IMR-90 (cell line): ENCODE results near the gene CA4. TPM values are rescaled to one million over a fixed set of nuclear protein-coding genes. Genes with fewer than 3 reads are reported as not detected.
"Not testable (repeated sequence)": the region's sequence is repeated elsewhere in the genome, so short reads cannot be mapped to it uniquely, and the experiment has no call there.

ENCODE experiments used
- ATAC-seq: fragments of 200-7000 bp; cut with Tn5 transposase; 2 replicates; pipeline ENCODE4 v1.9.1; 2020; ENCODE audit warnings: low read depth, mild to moderate bottlenecking, moderate library complexity
- BruUV-seq: library from RNA; stranded (reverse); fragments of 400-500 nt; replicated peaks from 2 replicates; lab custom pipeline; 2021; lab: Mats Ljungman, UMichigan
- CTCF ChIA-PET: fragments of 300-600 bp; formaldehyde crosslinking; extraction: SDS; loops from one replicate; lab custom pipeline; 2021; ENCODE audit warnings: antibody characterized with exemption; lab: Yijun Ruan, JAX
- POLR2A ChIA-PET: fragments of 300-600 bp; sonication (Branson Sonifier 250); formaldehyde crosslinking; loops from one replicate; lab custom pipeline; 2022; ENCODE audit warnings: antibody characterized with exemption; ENCODE audit not compliant: unreplicated experiment; lab: Charles Lee
- DNase-seq: peaks from one replicate; pipeline ENCODE4 v3.0.0; 2013
- H2AFZ ChIP-seq: replicated peaks from 2 replicates; pipeline ENCODE3; 2013; ENCODE audit warnings: low read length, mild to moderate bottlenecking; ENCODE audit not compliant: poor library complexity
- H2AK5ac ChIP-seq: 2 replicates; pipeline ENCODE4 v1.6.1; 2013; ENCODE audit warnings: low read depth, low read length, inconsistent platforms
- H2AK9ac ChIP-seq: replicated peaks from 2 replicates; pipeline ENCODE3; 2013; ENCODE audit warnings: mild to moderate bottlenecking, low read depth, low read length, moderate library complexity; ENCODE audit not compliant: poor library complexity
- H2BK120ac ChIP-seq: 2 replicates; pipeline ENCODE4 v1.6.1; 2013; ENCODE audit warnings: low read depth, low read length, inconsistent platforms
- H2BK15ac ChIP-seq: 3 replicates; pipeline ENCODE4 v1.6.1; 2013; ENCODE audit warnings: low read depth, low read length, inconsistent platforms
- H2BK20ac ChIP-seq: 2 replicates; pipeline ENCODE4 v1.6.1; 2013; ENCODE audit warnings: low read depth, mild to moderate bottlenecking, inconsistent platforms, low read length, moderate library complexity
- H2BK5ac ChIP-seq: 2 replicates; pipeline ENCODE4 v1.6.1; 2013; ENCODE audit warnings: mild to moderate bottlenecking, low read depth, low read length, inconsistent platforms; ENCODE audit not compliant: poor library complexity, severe bottlenecking
- H3K14ac ChIP-seq: replicated peaks from 2 replicates; pipeline ENCODE4 v1.6.1; 2013; ENCODE audit warnings: low read depth, low read length, inconsistent platforms
- H3K18ac ChIP-seq: 2 replicates; pipeline ENCODE4 v1.6.1; 2013; ENCODE audit warnings: low read depth, low read length, control low read depth
- H3K23ac ChIP-seq: 2 replicates; pipeline ENCODE4 v1.6.1; 2013; ENCODE audit warnings: low read depth, low read length, inconsistent platforms
- H3K27ac ChIP-seq: 2 replicates; pipeline ENCODE4 v1.5.1; 2013; ENCODE audit warnings: mild to moderate bottlenecking, control low read depth, low read length; ENCODE audit not compliant: insufficient read depth
- H3K27me3 ChIP-seq: 2 replicates; pipeline ENCODE4 v1.6.1; 2013; ENCODE audit warnings: low read length; ENCODE audit not compliant: control insufficient read depth, insufficient read depth
- H3K36me3 ChIP-seq: 2 replicates; pipeline ENCODE4 v1.6.1; 2013; ENCODE audit warnings: low read length, mixed read lengths; ENCODE audit not compliant: control insufficient read depth, insufficient read depth
- H3K4ac ChIP-seq: 2 replicates; pipeline ENCODE4 v1.6.1; 2013; ENCODE audit warnings: low read depth, low read length, inconsistent platforms
- H3K4me1 ChIP-seq: 2 replicates; pipeline ENCODE4 v1.6.1; 2013; ENCODE audit warnings: low read length, mixed read lengths; ENCODE audit not compliant: control insufficient read depth, insufficient read depth
- H3K4me2 ChIP-seq: 2 replicates; pipeline ENCODE4 v1.6.1; 2013; ENCODE audit warnings: low read depth, mild to moderate bottlenecking, control low read depth, low read length, moderate library complexity
- H3K4me3 ChIP-seq: 2 replicates; pipeline ENCODE4 v1.5.1; 2013; ENCODE audit warnings: low read depth, mild to moderate bottlenecking, control low read depth, low read length, moderate library complexity; ENCODE audit not compliant: insufficient read depth
- H3K56ac ChIP-seq: 2 replicates; pipeline ENCODE4 v1.6.1; 2013; ENCODE audit warnings: low read length, inconsistent platforms; ENCODE audit not compliant: insufficient read depth; ENCODE audit errors: extremely low read depth
- H3K79me1 ChIP-seq, 2 experiments: 2 replicates each; pipeline ENCODE4 v1.6.1; 2013; ENCODE audit warnings: low read length in 2 of 2, inconsistent platforms in 1 of 2, low read depth in 1 of 2
- H3K9ac ChIP-seq: 2 replicates; pipeline ENCODE4 v1.6.1; 2013; ENCODE audit warnings: low read depth, low read length, control low read depth
- H3K9me1 ChIP-seq: 2 replicates; pipeline ENCODE4 v1.6.1; 2013; ENCODE audit warnings: low read length, inconsistent platforms; ENCODE audit not compliant: insufficient read depth
- H3K9me3 ChIP-seq: 2 replicates; pipeline ENCODE4 v1.6.1; 2013; ENCODE audit warnings: low read length; ENCODE audit not compliant: control insufficient read depth, insufficient read depth
- H4K20me1 ChIP-seq: 2 replicates; pipeline ENCODE4 v1.6.1; 2013; ENCODE audit warnings: low read length, inconsistent platforms; ENCODE audit not compliant: insufficient read depth
- H4K5ac ChIP-seq: 2 replicates; pipeline ENCODE4 v1.6.1; 2013; ENCODE audit warnings: mild to moderate bottlenecking, low read depth, low read length, control low read depth
- H4K8ac ChIP-seq, 2 experiments: 2 replicates each; pipeline ENCODE4 v1.6.1; 2013; ENCODE audit warnings: low read depth in 2 of 2, low read length in 2 of 2, control low read depth in 1 of 2, inconsistent platforms in 1 of 2
- H4K91ac ChIP-seq: 2 replicates; pipeline ENCODE4 v1.6.1; 2013; ENCODE audit warnings: low read depth, low read length, inconsistent platforms; ENCODE audit not compliant: insufficient read depth
- WGBS, 2 experiments: methylation state at CpG; one replicate each; pipeline versions ENCODE4 v1.1.5 to v1.1.7; 2013; ENCODE audit warnings: missing lambda C conversion rate in 2 of 2; ENCODE audit not compliant: insufficient read length in 1 of 2; ENCODE audit errors: extremely low coverage in 2 of 2; 5-methylcytosine and 5-hydroxymethylcytosine counted together
- dilution Hi-C: fragments of 300-500 bp; cut with HindIII; formaldehyde crosslinking; loops from one replicate; pipeline ENCODE4 v1.14.3; 2018; ENCODE audit warnings: low sequenced_read_pairs; ENCODE audit not compliant: unreplicated experiment
- in situ Hi-C: fragments of 300-500 bp; cut with MboI; formaldehyde crosslinking; loops from 3 replicates; pipeline ENCODE4 v1.14.3; 2019; ENCODE audit warnings: low sequenced_read_pairs, inconsistent platforms, mixed read lengths
- intact Hi-C: fragments of 100-400 bp; cut with micrococcal nuclease; formaldehyde crosslinking; loops from 2 replicates; pipeline ENCODE4 v1.10.0; 2022
- polyA plus RNA-seq, 3 experiments: library from polyadenylated mRNA; depleted of rRNA; stranded (reverse); fragments of >200 nt; gene quantifications; 2 replicates each; pipeline ENCODE4 v1.2.3, GENCODE V29; 2012; ENCODE audit warnings: low replicate concordance in 1 of 3
- total RNA-seq: library from RNA; depleted of rRNA; stranded (reverse); fragments of >200 nt; gene quantifications from 2 replicates; pipeline ENCODE4 v1.2.3, GENCODE V29; 2012

CA4 gene
- total and polyA plus RNA-seq, 2 of the 4 experiments (the other 2 are of a cell fraction), result not detected

DNA sequence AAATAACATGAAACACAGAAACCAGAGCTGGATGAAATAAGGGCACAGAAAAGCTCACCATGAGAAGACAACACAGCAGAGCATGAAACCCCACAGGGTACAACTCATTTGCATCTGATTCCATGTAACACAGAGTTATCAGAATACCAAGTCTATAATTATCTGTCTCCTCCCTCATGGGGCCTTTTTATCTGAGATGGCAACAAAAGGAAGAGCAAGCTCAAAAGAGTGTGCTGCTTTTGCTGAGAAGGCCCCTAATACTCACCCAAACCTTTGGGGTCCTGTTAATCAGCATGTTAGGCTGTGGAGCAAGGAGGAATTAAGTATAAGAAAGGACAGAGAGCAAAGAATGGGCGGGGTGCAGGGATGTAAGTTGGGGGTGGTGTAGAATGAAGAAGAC, 36.6 kb downstream of the CA4 start:
- WGBS, 2 experiments, result 100% methylated on average over 1 of the region's 1 CpG; no CpG with 5 or more reads in 1 of the 2 experiments
- H3K36me3 ChIP-seq, result peaks cover 29% of the 10 kb centered on the region
- H3K9me3 ChIP-seq, H4K8ac ChIP-seq, H3K14ac ChIP-seq, H3K4ac ChIP-seq, H3K4me1 ChIP-seq, H2AK9ac ChIP-seq, intact Hi-C loops, H3K18ac ChIP-seq, H3K27me3 ChIP-seq, dilution Hi-C loops, H3K4me3 ChIP-seq, H3K79me1 ChIP-seq, H4K91ac ChIP-seq, BruUV-seq, H3K9ac ChIP-seq, H3K56ac ChIP-seq, DNase-seq, H4K5ac ChIP-seq, H2AFZ ChIP-seq, H3K9me1 ChIP-seq, POLR2A ChIA-PET, H2BK120ac ChIP-seq, H2BK20ac ChIP-seq, H3K4me2 ChIP-seq, ATAC-seq, H4K20me1 ChIP-seq, H2BK15ac ChIP-seq, H3K23ac ChIP-seq, H2BK5ac ChIP-seq, H3K27ac ChIP-seq, H2AK5ac ChIP-seq: not testable (repeated sequence)
- in situ Hi-C loops, result loop anchor here (25.0 kb wide), 1 partner anchor 249 kb away; no protein-coding TSS in a partner anchor
- CTCF ChIA-PET, result interaction anchor here (0.6 kb wide), 1 partner anchor 150 kb away, joined by 3 read pairs; no protein-coding TSS in a partner anchor
